PC-3 (cell line): ENCODE results near the gene CYP27B1. TPM values are rescaled to one million over a fixed set of nuclear protein-coding genes. Genes with fewer than 3 reads are reported as not detected.

Source experiments
- ATAC-seq: fragments of 200-7000 bp; cut with Tn5 transposase; 2 replicates; pipeline ENCODE4 v1.9.1; 2020; ENCODE audit warnings: mild to moderate bottlenecking, moderate library complexity
- BruUV-seq: library from RNA; stranded (reverse); fragments of 400-500 nt; replicated peaks from 2 replicates; lab custom pipeline; 2021; lab: Mats Ljungman, UMichigan
- CTCF ChIA-PET: fragments of 300-600 bp; sonication (Branson Sonifier 250); formaldehyde crosslinking; loops from one replicate; lab custom pipeline; 2022; ENCODE audit warnings: antibody characterized with exemption; lab: Charles Lee
- POLR2A ChIA-PET: fragments of 300-600 bp; sonication (Branson Sonifier 250); formaldehyde crosslinking; loops from one replicate; lab custom pipeline; 2022; ENCODE audit warnings: antibody characterized with exemption; ENCODE audit not compliant: unreplicated experiment; lab: Charles Lee
- DNase-seq: peaks from one replicate; pipeline ENCODE4 v3.0.0-alpha.2; 2015
- H2AFZ ChIP-seq: fragments of 300-600 bp; sonication (generic); 2 replicates; pipeline ENCODE4 v1.6.0; 2016; ENCODE audit warnings: antibody characterized with exemption, low read length
- H3F3A ChIP-seq: fragments of 300-600 bp; sonication (generic); one replicate; pipeline ENCODE4 v1.6.0; 2017; ENCODE audit warnings: antibody characterized with exemption, low read length, control low read depth, mild to moderate bottlenecking; ENCODE audit not compliant: unreplicated experiment
- H3K27ac ChIP-seq: fragments of 300-600 bp; sonication (generic); 2 replicates; pipeline ENCODE4 v1.5.1; 2016; ENCODE audit warnings: mild to moderate bottlenecking, low read length
- H3K27me3 ChIP-seq: fragments of 300-600 bp; sonication (generic); 2 replicates; pipeline ENCODE4 v1.6.1; 2016; ENCODE audit warnings: low read length, mixed read lengths
- H3K36me3 ChIP-seq: fragments of 300-600 bp; sonication (generic); 2 replicates; pipeline ENCODE4 v1.6.1; 2016; ENCODE audit warnings: low read depth, mixed run types, low read length, mixed read lengths
- H3K4me1 ChIP-seq: fragments of 300-600 bp; sonication (generic); 2 replicates; pipeline ENCODE4 v1.5.1; 2016; ENCODE audit warnings: low read length; ENCODE audit not compliant: insufficient read depth
- H3K4me2 ChIP-seq: fragments of 300-600 bp; sonication (generic); 2 replicates; pipeline ENCODE4 v1.6.0; 2016; ENCODE audit warnings: low read length
- H3K4me3 ChIP-seq: fragments of 300-600 bp; sonication (generic); 2 replicates; pipeline ENCODE4 v1.5.1; 2016; ENCODE audit warnings: mild to moderate bottlenecking, low read length, mixed read lengths
- H3K79me2 ChIP-seq: fragments of 300-600 bp; sonication (generic); 2 replicates; pipeline ENCODE4 v1.6.1; 2017; ENCODE audit warnings: low read length, mixed read lengths
- H3K9ac ChIP-seq: fragments of 300-600 bp; sonication (generic); 2 replicates; pipeline ENCODE4 v1.6.0; 2016; ENCODE audit warnings: mild to moderate bottlenecking, low read length
- H3K9me2 ChIP-seq: fragments of 300-600 bp; sonication (generic); replicated peaks from 2 replicates; pipeline ENCODE4 v1.6.1; 2016; ENCODE audit warnings: mixed run types, low read length, mixed read lengths
- H3K9me3 ChIP-seq: fragments of 300-600 bp; sonication (generic); 2 replicates; pipeline ENCODE4 v1.6.1; 2016; ENCODE audit warnings: low read length, mixed read lengths
- H4K20me1 ChIP-seq: fragments of 300-600 bp; sonication (generic); 2 replicates; pipeline ENCODE4 v1.6.1; 2016; ENCODE audit warnings: low read length, mixed read lengths
- EZH2 ChIP-seq: fragments of 300-600 bp; sonication (generic); IDR thresholded peaks from one replicate; pipeline ENCODE4 v1.6.1; 2017; ENCODE audit warnings: antibody characterized with exemption, mild to moderate bottlenecking, low read length; ENCODE audit not compliant: unreplicated experiment
- EZH2phosphoT487 ChIP-seq: fragments of 300-600 bp; sonication (generic); IDR thresholded peaks from 2 replicates; pipeline ENCODE4 v1.6.1; 2018; ENCODE audit warnings: mild to moderate bottlenecking, antibody characterized with exemption, low read length, borderline replicate concordance
- intact Hi-C: fragments of 100-400 bp; cut with micrococcal nuclease; formaldehyde crosslinking; loops from 2 replicates; pipeline ENCODE4 v1.9.0; 2023
- total RNA-seq: library from RNA; depleted of rRNA; stranded (reverse); fragments of >200 nt; gene quantifications from 2 replicates; pipeline ENCODE4 v1.2.3, GENCODE V29; 2014
- TF ChIP-seq, protein P1 (sequence below): fragments of 300-600 bp; sonication (generic); conservative IDR thresholded peaks from 2 replicates; pipeline ENCODE4 v1.5.1; 2017; ENCODE audit warnings: antibody characterized with exemption, low read depth, mild to moderate bottlenecking, low read length

Gene CYP27B1
- total RNA-seq, 1 experiment from 2014 or later = 8.1 TPM

DNA sequence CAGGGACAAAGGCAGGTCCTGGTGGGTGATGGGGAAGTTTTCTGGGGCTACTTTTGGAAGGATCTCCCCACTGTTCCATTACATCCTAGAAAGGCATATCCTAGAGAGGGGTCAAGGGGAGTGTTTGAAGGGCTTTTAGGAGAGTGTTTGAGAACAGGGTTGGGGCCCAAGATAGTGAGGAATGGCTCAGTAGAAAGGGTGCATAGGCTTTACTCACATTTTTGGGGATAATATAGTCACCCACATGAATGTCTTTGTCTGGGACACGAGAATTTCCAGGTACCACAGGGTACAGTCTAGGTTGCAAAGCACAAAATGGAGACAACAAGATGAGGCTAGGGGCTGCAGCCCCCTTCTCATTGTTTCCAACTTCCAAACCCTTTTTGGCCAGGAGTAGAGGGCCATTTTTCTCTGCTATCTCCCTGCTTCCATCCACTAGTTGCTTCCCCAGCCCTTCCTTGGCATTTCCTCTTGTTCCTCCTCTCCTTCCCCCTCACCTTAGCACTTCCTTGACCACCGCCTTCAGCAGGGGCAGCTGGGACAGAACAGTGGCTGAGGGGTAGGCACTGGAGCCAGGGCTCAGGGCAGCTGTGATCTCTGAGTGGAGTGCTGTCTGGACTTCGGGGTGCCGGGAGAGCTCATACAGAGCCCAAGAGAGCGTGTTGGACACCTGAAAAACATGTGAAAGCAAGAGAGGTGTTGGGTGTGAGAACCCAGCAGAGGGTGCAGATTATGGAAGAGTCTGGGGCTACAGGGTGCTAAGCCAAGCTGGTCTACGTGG lies 2.8 kb downstream of the CYP27B1 start:
- H3K4me1 ChIP-seq = peaks cover 37% of the 10 kb centered on the region
- no TSS peak for BruUV-seq
- no peak for DNase-seq
- ATAC-seq = no peak
- H3K4me2 ChIP-seq = peak overlapping the region; percentile 96
- H3F3A ChIP-seq = no peaks in the 10 kb centered on the region
- no peak overlapping the region; the same call in 1 of the 2 replicates for H2AFZ ChIP-seq
- H4K20me1 ChIP-seq = no peaks in the 10 kb centered on the region
- no peaks in the 10 kb centered on the region for H3K79me2 ChIP-seq
- ChIA-PET POLR2A (no interaction called here), CTCF (no interaction called here)
- intact Hi-C loops = no loop called here
- TF ChIP-seq EZH2 (no peak), EZH2phosphoT487 (no peak)
- TF ChIP-seq, protein P1, sequence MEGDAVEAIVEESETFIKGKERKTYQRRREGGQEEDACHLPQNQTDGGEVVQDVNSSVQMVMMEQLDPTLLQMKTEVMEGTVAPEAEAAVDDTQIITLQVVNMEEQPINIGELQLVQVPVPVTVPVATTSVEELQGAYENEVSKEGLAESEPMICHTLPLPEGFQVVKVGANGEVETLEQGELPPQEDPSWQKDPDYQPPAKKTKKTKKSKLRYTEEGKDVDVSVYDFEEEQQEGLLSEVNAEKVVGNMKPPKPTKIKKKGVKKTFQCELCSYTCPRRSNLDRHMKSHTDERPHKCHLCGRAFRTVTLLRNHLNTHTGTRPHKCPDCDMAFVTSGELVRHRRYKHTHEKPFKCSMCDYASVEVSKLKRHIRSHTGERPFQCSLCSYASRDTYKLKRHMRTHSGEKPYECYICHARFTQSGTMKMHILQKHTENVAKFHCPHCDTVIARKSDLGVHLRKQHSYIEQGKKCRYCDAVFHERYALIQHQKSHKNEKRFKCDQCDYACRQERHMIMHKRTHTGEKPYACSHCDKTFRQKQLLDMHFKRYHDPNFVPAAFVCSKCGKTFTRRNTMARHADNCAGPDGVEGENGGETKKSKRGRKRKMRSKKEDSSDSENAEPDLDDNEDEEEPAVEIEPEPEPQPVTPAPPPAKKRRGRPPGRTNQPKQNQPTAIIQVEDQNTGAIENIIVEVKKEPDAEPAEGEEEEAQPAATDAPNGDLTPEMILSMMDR = no peak
- H3K4me3 ChIP-seq = 0 out of 2 replicates have a peak overlapping the region, but pooled peaks have one; percentile 79
- H3K9me3 ChIP-seq = no peaks in the 10 kb centered on the region
- no peaks in the 10 kb centered on the region for H3K27me3 ChIP-seq
- no peaks in the 10 kb centered on the region for H3K9me2 ChIP-seq
- H3K9ac ChIP-seq = no peak overlapping the region
- peaks cover 5% of the 10 kb centered on the region; the same call in 1 of the 2 replicates for H3K36me3 ChIP-seq
- H3K27ac ChIP-seq = no peak overlapping the region

DNA sequence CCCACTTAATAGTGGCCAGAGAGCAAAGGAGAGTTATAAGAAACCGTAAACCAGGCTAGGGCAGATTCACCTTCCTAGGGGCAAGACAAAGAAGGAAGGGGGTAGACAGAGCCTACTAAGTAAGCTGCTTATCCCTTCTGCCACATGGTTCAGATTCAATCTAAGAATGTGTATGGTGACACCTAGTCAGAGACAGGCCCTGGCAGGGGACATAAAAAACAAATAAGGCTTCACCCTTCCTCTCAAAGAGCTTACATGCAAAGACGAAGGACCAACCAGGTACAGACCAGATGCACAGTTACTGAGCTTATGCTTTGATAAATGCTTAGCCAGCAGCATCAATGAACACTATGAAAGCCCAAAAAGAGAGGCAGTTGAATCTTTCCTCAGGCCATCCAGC lies 4.4 kb downstream of the CYP27B1 start:
- ATAC-seq = no peak
- CTCF ChIA-PET = no interaction called here
- no TSS peak for BruUV-seq

More for the DNA sequence above, 4.4 kb downstream of the CYP27B1 start:
- Histone ChIP-seq H3K4me3 (no peak overlapping the region), H4K20me1 (no peaks in the 10 kb centered on the region), H3K79me2 (no peaks in the 10 kb centered on the region), H3K27me3 (no peaks in the 10 kb centered on the region), H2AFZ (no peak overlapping the region), H3K36me3 (no peaks in the 10 kb centered on the region), H3K9me3 (no peaks in the 10 kb centered on the region), H3K9ac (no peak overlapping the region), H3K4me2 (no peak overlapping the region), H3K27ac (no peak overlapping the region), H3K4me1 (peaks cover 33% of the 10 kb centered on the region), H3F3A (no peaks in the 10 kb centered on the region), H3K9me2 (no peaks in the 10 kb centered on the region)
- POLR2A ChIA-PET = no interaction called here
- no peak for TF ChIP-seq EZH2
- no peak for TF ChIP-seq EZH2phosphoT487
- TF ChIP-seq, protein P1 = no peak
- intact Hi-C loops = no loop called here
- no peak for DNase-seq
